IPS-NIHi7 (cell line): ENCODE results near the gene EVPL.
A peak's percentile ranks its signal among the peaks of the same experiment; 100 is the strongest.

Experiments
- DNase-seq: peaks from one replicate; pipeline ENCODE4 v3.0.0; 2012; ENCODE audit warnings: mixed read lengths; ENCODE audit errors: extremely low spot score

EVPL gene

DNA sequence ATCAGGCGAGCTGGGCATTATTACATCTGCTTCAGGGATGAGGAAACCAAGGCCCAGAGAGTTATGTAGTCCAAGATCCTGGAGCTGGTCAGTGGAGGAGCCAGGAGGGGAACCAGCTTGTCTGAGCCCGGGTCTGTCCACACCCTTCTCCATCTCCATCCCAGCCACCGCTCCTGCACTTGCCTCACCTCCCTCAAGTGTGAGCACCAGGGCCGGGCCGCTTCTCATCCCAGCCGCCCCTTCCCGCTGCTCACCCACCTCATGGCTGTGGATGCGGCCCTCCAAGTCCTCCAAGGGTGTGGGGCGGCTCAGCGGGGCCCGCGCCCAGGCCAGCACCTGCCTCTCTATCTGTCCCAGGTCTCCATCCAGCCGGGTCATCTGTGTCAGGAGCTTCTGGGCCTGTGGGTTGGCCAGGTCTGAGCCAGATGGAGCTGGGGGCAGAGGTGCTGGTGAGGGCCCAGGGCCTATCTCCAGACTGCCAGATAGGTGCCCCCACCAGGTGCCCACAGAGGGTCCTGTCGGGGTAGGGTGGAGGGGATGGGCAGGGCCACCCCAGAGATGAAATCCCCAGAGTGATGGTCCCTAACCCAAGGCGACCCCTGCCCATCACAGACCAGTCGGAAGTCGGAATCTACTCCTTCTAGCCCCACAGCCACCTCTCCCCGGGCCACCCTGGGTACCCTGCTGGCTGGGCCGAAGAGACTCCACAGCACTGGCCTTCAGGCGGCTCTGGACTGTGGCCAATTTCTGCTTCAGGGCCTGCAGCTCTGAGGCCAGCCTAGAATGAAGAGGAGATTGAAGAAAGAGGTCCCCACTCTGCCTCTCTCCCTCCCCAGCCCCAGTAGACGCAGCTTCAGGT lies 9.4 kb downstream of the EVPL start:
- DNase-seq, result no peak

DNA sequence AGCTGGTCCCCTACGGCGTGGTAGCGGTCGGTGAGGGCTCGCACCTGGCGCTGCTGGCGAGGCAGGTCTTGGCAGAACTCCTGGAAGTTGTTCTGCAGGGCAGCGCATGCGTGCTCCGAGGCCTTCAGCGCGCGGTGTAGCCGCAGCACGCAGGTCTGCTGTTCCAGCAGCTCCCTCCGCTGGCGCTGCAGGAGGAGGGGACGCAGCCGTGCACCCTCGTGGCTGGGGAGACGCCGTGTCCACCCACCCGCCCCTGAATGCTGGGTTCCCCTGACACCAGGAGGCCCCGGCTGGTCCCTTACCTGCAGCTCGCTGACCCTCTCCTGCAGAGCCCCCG lies 12.2 kb downstream of the EVPL start:
- no peak for DNase-seq

DNA sequence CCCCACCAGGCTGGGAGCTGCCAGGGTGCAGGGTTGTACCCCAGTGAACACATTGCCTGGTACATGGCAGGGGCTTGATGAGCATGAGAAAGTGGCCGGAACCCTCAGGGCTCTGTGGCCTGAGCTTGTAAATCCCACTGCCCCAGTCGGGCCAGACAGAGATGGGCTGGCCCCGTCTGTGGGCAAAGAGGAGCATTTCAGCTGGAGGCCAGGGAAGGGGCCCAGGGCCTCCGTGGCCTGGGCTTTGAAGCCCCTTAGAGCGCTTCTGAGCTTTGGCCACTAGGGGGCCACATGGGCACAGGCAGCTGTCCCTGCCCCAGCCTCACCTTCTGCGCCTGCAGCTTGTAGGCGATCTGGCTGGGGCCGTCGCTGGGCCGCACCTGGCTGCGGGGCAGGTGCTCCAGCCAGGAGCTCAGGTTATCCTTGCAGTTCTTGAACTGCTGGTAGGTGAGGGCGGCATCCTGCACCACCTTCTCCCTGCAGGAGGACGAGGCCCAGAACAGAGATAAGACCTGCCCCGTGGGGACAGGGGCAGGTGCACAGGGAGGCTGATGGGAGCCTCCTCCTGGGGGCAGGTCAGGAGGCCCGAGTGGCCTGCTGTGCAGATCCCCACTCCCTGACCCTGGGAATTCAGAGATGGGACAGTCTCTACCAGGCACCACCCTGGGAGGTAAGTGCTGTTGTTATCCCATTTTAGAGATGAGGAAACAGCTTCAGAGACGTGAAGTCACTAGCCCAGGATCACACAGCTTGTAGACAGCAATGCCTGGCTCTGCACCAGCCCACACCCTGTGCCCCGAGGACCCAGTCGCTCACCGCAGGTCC lies 12.8 kb downstream of the EVPL start:
- peak; percentile 96 for DNase-seq

DNA sequence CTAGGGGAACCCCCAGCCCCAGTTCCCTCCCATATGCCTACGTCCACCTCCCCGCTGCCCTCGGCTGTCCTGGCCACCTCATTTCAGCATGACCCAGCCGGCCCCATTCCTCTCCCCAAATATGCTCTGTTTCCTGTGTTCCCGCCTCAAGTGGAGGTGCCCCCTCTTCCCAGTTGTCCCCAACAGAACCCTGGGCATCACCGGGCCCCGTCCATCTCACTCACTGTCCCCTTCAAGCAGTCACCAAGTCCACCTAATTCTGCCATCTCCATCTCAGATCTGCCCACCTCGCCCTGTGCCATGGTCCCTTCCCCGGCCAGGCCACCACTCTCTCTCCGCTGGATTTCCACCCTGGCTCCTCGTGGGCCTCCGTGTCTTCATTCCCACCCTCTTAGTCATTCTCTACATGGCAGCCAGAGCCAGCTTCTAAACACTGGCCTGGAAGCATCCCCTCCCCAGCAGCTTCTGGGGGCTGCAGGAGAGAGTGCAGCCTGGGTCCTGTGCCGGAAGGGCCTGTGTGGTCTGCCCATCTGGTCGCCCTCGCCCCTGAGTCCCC lies 13.7 kb downstream of the EVPL start:
- DNase-seq, result no peak

DNA sequence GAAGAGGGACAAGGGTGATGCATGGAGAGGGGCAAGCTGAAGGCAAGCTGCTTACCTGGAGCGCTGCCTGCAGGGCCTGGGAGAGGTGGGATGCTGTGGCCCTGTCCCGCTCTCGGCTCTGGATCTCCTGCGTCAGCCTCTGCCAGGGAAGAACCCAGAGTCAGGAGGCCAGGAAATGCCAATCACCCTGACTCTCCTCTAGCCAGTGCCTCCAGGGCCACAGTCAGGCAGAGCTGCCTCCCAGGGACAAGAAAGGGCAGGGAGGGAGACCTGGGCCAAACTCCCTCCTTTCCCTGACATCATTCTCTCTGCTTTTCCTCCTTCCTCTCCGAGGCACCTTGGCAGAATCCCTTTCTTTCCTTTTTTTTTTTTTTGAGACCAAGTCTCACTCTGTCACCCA lies 15.2 kb downstream of the EVPL start:
- DNase-seq, result no peak

DNA sequence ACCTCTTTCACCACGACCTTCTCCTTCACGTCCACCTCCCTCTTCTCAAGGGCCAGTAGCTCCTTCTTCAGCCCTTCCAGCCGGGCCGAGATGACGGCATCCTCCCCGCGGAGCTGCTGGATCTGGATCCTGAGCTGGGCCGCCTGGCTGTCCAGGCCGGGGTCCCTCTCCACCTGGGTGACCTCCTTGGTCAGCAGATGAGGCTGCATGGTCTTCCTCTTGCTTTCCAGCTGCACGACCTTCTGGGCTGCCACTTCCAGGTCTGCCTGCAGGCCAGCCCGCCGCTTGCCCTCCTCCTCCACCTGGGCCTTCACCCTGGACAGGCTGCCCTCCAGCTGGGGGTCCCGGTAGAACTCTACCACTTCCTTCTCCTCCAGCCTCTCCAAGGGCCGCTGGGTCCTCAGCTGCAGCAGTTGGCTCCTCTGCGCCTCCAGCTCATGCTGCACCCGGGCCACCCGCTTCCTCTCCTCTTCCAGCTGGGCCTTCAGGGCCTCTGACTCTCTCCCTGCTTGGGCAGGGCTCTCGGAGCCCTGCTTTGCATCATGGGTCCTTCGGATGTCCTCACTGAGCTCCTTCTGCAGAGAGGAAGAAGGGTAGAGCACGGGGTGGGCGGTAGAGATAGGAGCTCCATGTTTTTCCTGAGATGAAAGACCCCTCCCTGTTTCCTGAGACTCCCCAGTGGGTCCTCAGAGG lies 17.0 kb downstream of the EVPL start:
- no peak for DNase-seq

DNA sequence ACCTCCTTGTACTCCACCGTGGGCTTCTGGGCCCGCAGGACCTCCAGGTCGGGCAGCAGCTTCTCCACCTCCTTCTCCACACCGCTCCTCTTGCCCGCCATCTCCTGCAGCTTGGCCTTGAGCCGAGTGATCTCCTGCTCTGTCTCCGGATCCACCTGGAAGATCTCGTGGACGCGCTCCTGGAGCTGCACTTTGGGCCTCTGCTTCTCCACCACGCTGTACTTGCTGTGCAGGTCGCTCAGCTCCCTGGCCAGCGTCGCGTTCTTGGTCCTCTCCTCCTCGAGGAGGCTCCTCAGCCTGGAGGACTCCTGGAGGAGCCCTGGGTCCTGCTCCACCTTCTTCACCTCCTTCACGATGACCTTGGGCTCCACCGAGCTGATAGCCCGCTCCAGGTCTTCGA lies 17.7 kb downstream of the EVPL start:
- DNase-seq, result no peak

DNA sequence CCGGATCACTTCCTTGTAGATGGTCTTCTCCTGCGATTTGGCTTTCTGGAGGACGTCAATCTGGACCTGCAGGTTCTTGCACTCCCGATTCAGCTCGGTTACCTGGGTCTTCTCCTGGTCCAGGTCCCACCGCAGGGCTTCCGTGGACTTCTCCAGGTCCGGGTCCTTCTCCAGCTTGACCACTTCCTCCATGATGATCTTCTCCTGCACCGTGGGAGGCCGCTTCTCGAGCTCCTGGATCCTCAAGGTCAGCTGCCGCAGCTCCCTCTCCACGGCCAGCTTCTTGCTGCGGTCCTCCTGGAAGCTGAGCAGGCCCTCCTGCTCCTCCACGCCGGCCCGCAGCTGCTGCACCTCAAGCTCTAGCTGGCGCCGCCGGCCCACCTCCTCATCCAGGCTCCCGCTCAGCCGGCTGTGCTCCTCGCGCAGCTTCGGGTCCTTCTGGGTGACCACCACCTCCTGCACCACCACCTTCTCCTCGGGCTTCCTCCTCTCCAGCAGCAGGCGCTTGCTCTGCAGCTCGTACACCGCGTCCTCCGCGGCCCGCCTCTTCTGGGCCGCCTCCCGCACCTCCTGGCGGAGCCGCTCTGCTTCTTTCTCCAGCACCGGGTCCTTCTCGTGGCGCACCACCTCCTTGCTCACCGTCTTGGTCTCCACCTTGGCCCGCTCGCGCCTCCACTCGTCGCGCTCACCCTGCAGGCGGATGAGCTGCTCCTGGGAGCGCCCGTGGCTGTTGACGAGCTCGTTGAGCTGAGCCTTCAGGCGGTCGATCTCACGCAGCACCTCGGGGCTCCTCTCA lies 18.3 kb downstream of the EVPL start:
- DNase-seq, result no peak

DNA sequence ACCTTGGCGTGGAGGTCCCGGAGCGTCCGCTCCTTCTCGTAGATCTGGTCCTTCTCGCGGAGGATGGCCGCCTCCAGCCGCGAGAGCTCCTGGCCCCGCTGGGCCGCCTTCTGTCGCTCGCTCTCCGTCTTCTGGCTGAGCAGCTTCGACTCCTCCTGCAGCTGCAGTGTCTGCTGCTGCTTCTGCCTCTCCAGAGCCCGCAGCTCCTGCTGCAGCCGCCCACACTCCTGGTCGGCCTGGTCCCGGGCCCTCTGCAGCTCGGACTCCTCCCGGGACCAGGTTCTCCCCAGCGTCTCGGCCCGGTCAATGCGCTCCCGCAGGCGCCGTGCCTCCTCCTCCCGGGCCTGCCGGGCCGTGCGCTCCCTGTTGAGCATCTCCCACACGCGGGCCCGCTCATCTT lies 18.9 kb downstream of the EVPL start:
- no peak for DNase-seq

DNA sequence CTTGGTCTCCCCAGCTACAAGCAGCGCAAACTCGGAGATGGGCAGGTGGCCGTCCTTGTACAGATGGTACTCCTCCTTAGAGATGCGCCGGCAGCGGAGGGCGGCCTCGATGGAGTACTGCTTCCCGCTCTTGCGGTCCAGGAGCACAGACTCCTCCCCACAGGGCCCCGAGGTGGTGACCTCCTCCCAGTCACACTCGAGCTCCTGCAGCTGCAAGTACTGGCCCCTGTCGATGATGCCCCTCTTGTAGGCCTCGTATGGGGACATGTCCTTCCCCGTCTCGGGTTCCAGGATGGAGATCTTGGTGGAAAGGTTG lies 19.3 kb downstream of the EVPL start:
- DNase-seq, result no peak

DNA sequence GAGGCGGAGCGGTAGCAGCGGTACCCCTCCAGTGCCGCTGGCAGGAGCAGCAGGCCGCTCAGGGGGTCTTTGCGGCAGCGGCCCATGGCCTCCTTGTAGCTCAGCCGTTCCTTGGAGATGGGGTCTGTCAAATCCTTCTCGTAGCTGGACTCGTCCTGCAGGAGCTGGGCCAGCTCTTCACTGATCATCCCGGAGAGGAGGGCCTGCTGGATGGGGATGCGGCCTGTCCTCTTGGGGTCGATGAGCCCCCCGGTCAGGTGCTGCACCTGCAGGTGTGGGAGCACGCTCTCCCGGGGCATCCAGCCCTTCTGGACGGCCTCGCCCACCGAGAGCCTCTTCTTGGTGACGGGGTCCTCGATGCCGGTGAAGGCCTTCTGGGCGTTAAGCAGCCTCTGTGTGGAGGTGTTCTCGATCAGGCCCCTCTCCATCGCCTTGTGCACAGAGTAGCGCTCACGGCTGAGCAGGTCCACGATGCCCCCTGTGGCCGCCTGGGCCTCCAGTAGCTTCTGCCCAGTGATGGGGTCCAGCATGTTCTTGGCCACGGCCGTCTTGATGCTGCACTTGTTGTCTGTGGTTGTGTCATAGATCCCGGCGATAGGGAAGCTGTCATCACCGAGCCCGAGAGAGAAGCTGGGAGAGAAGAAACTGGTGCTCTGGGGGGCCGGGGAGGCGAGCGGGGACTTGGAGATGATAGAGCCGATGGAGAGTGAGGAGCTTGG lies 19.8 kb downstream of the EVPL start:
- no peak for DNase-seq

DNA sequence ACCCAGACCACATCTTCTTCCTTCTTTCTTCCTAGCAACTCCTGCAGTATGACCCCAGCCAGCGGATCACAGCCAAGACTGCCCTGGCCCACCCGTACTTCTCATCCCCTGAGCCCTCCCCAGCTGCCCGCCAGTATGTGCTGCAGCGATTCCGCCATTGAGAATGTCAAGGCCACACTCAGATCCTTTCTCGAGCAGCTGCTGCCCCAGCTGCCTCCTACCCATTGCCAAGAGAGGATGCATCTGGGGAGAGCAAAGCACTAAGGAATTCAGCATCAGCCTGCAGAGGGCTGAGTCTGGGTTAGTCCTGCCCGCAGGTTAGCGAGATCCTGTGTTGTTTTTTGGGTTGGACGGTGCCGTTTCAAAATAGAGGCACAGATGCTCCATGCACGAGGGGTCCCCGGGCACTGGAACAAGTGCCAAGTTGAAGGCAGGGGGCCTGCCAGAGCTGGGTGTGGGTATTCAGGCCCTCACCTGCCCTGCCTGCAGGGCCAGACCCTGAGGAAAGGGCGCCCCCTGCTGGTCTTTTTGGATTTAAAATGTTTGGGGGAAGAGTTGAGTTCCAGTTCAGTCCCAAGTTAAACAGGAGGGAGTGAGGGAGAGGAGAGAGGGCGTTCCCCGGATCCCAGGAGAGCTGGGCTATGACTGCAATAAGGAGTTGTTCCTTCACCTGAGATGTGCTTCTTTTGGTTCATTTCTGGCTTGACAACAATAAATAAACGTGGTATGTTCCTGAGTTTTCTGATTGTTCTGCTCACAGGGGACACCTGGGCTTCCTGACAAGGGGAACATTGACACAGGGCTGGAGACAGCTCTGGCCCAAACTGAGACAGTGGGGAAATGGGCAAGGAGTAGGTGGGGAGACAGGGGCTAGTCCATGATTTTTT lies 21.6 kb downstream of the EVPL start:
- peak; percentile 87 for DNase-seq

DNA sequence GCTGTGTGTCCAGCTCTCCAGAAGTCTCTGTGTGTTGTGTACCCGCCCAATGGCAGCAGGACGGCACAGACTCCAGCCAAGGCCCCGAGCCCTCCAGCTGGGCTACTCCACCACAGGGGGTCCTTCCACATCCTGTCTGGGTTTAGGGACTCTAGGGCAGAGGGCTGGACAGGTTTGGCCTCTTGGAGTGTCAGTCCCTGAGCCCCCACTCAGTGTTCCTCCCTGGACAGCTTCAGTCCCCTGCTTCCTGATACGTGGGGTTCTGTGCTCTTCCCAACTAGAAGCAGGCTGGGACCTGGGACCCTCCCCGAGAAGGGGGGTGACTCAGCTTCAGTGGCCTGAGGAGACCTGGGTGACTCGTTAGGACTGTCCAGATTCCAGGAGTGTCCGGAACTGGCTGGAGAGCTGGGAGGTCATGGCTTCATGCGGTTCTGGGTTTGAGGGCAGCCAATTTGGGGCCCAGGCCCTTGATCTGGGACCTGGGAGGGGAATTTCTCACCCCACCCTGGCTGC lies 22.3 kb downstream of the EVPL start:
- no peak for DNase-seq

DNA sequence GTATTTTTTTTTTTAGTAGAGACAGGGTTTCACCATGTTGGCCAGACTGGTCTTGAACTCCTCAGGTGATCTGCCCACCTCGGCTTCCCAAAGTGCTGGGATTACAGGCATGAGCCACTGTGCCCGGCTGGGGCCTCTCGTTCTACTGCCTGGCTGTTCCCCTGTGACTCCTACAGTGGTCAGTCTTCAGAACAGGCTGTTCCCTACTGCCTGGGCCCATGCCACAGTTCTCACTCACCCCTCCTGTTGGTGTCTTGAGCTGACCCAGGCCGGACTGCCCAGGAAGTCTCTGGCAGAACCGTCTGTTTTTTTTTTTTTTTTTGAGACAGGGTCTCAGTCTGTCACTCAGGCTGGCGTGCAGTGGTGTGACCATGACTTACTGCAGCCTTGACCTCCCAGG lies 23.2 kb downstream of the EVPL start:
- no peak for DNase-seq

DNA sequence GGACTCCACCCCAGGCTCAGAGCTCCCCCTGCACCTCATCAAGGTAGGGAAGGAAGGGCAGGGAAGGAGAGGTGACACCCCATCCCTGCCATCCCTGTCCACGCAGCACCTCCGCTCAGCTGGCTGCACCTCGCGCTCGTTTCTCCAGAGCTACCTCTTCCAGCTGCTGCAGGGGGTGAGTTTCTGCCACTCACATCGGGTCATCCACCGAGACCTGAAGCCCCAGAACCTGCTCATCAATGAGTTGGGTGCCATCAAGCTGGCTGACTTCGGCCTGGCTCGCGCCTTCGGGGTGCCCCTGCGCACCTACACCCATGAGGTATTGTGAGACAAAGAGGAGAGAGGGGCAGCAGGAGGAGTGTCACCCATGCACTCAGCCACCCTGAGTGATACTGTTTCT lies 25.0 kb downstream of the EVPL start:
- DNase-seq, result no peak

DNA sequence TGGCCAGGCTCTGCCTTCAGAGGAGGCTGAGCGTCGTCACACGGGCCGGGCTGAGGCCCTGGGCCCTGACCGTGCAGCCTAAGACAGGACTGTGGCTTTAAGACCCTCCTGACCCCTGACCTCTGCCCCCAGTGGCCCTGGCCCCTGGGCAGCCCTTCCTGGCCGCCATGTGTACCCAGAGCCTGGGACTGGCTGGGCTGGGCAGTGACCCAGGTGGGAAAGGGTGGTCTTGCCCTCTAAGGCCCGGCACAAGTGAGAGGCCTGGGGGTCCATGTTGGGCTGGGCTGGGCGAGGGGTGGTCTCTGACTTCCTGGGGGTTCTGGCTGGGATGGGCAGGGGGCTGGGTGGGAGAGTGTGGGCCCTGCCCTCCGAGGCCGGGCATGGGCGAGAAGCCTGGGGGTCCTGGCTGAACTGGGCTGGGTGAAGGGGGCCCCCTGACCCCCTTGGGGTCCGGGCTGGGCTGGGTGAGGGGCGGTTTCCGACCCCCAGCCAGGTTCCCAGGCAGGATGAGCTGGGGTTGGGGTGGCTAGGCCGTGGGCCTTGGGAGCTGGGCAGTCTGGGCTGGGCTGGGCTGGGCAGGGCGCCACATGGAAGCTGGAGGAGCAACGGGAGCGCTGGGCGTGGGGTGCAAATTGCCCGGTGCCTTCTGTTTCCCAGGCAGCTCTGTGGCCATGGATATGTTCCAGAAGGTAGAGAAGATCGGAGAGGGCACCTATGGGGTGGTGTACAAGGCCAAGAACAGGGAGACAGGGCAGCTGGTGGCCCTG lies 26.2 kb downstream of the EVPL start, which contains the start of gene CDK3:
TSS of gene CDK3 (plus strand) at position 101 of the 767 bp plus-strand sequence. CDS start at position 672, 571 bp downstream.
- no peak for DNase-seq

DNA sequence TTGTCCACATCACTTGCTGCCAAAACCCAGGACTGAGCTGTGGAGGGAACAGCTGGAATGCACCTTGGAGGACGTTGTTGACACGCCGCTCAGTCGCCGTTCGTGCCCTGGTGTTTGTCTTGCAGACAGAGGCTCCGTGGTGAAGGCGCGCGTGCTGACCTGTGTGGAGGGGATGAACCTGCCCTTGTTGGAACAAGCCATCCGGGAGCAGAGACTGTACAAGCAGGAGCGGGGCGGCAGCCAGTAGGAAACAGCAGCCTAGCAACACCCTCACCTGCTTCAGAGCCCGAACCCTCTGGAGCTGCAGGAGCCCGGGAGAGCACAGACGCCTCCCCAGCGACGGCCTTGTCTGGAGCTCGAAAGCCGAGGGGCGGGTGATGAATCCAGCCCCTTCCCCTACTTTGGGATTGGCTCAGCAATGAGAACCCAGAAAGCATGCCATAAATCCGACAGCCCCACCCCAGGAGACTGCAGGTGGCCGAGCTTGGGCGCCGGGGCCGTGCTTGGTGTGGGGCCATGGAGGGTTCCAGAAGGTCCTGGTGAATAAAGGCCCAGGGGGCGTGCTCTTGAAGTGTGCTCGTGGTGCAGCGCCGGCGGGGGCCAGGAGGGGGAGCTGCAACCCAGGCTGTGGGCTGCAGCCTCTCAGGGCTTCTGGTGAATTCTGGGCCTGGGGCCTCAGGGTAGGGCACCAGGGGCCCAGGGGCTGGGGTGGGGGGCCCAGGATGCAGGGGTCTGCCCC lies 26.9 kb downstream of the EVPL start:
- peak; percentile 96 for DNase-seq

DNA sequence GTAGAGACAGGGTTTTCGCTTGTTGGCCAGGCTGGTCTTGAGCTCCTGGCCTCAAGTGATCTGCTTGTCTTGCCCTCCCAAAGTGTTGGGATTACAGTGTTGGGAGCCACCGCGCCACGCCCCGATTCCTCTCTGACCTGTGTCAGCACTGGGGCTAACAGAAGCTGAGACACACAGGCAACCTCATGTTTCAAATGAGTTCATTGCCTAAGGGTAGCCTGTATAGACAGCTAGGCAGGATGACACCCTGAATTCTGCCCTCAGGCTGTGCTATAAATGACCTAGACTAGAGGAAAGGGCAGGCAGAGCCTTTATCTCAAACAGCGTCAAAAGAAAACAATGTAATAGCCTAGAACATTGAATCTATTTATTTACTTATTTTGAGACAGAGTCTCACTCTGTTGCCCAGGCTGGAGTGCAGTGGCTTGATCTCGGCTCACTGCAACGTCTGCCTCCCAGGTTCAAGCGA lies 28.7 kb downstream of the EVPL start:
- DNase-seq, result no peak
